OCI-LY7 (cell line): Measurements from ENCODE around the gene EIF4A2. TPM values are rescaled to one million over a fixed set of nuclear protein-coding genes. Genes with fewer than 3 reads are reported as not detected.
A peak's percentile ranks its signal among the peaks of the same experiment; 100 is the strongest.

Source experiments
- BruUV-seq: library from RNA; stranded (reverse); fragments of 400-500 nt; replicated peaks from 2 replicates; lab custom pipeline; 2021; lab: Mats Ljungman, UMichigan
- CTCF ChIA-PET: fragments of 300-600 bp; sonication (Branson Sonifier 250); formaldehyde crosslinking; loops from one replicate; lab custom pipeline; 2022; ENCODE audit warnings: antibody characterized with exemption; ENCODE audit not compliant: unreplicated experiment; lab: Charles Lee
- POLR2A ChIA-PET: fragments of 300-600 bp; sonication (Branson Sonifier 250); formaldehyde crosslinking; loops from one replicate; lab custom pipeline; 2022; ENCODE audit warnings: antibody characterized with exemption; lab: Charles Lee
- DNase-seq: peaks from one replicate; pipeline ENCODE4 v3.0.0-alpha.2; 2015; ENCODE audit warnings: low spot score
- H2AFZ ChIP-seq: fragments of 200-600 bp; sonication (generic), shearing (Covaris generic); 2 replicates; pipeline ENCODE4 v1.6.1; 2014; ENCODE audit warnings: mild to moderate bottlenecking, antibody characterized with exemption, low read length, moderate library complexity
- H3K27ac ChIP-seq: fragments of 200-600 bp; sonication (generic); 2 replicates; pipeline ENCODE4 v1.5.1; 2014; ENCODE audit warnings: mixed run types, low read depth, mild to moderate bottlenecking, moderate library complexity, low read length, inconsistent platforms; ENCODE audit not compliant: poor library complexity, severe bottlenecking
- H3K36me3 ChIP-seq: fragments of 200-600 bp; sonication (generic); 2 replicates; pipeline ENCODE4 v1.6.1; 2014; ENCODE audit warnings: mild to moderate bottlenecking, antibody characterized with exemption, low read length, moderate library complexity, mixed read lengths; ENCODE audit not compliant: insufficient read depth
- H3K4me1 ChIP-seq: fragments of 200-600 bp; sonication (generic); 2 replicates; pipeline ENCODE4 v1.5.1; 2014; ENCODE audit warnings: mild to moderate bottlenecking, low read length; ENCODE audit not compliant: insufficient read depth, poor library complexity, severe bottlenecking
- H3K4me2 ChIP-seq: fragments of 200-600 bp; sonication (generic); 2 replicates; pipeline ENCODE4 v1.6.1; 2014; ENCODE audit warnings: mild to moderate bottlenecking, low read length
- H3K4me3 ChIP-seq: fragments of 200-600 bp; sonication (generic); 2 replicates; pipeline ENCODE4 v1.5.1; 2014; ENCODE audit warnings: mild to moderate bottlenecking, low read depth, low read length; ENCODE audit not compliant: poor library complexity, severe bottlenecking
- H3K79me2 ChIP-seq: fragments of 200-600 bp; sonication (generic); 2 replicates; pipeline ENCODE4 v1.6.1; 2016; ENCODE audit warnings: low read depth, mild to moderate bottlenecking, low read length, moderate library complexity, mixed read lengths; ENCODE audit not compliant: insufficient read depth
- H3K9me2 ChIP-seq: fragments of 200-600 bp; sonication (generic); 2 replicates; pipeline ENCODE4 v1.6.1; 2016; ENCODE audit warnings: mild to moderate bottlenecking, low read length, mixed read lengths; ENCODE audit not compliant: insufficient read depth
- H3K9me3 ChIP-seq: fragments of 200-600 bp; sonication (generic); 2 replicates; pipeline ENCODE4 v1.6.1; 2014; ENCODE audit warnings: mild to moderate bottlenecking, mixed run types, low read length, mixed read lengths
- H4K20me1 ChIP-seq: fragments of 200-600 bp; sonication (generic); 2 replicates; pipeline ENCODE4 v1.6.1; 2014; ENCODE audit warnings: mild to moderate bottlenecking, antibody characterized with exemption, low read length, moderate library complexity, mixed read lengths; ENCODE audit not compliant: insufficient read depth
- CTCF ChIP-seq: fragments of 200-600 bp; sonication (generic); conservative IDR thresholded peaks from 2 replicates; pipeline ENCODE4 v1.5.1; 2014; ENCODE audit warnings: mild to moderate bottlenecking, antibody characterized with exemption, low read length, moderate library complexity, mixed read lengths
- EZH2phosphoT487 ChIP-seq: fragments of 200-600 bp; sonication (generic); IDR thresholded peaks from 2 replicates; pipeline ENCODE4 v1.6.1; 2018; ENCODE audit warnings: low read depth, borderline replicate concordance, mild to moderate bottlenecking, mixed run types, antibody characterized with exemption, low read length, moderate library complexity, mixed read lengths
- intact Hi-C: fragments of 100-400 bp; cut with micrococcal nuclease; formaldehyde crosslinking; loops from one replicate; pipeline ENCODE4 v1.10.0; 2022; ENCODE audit not compliant: unreplicated experiment
- total RNA-seq, 2 experiments: library from RNA; depleted of rRNA in 1 of 2; stranded (reverse); fragments of >200 nt in 1 of 2; shearing (Covaris generic) in 1 of 2; gene quantifications; 2 replicates each; pipeline ENCODE4 v1.2.3, GENCODE V29; 2014 to 2022

The EIF4A2 gene
- total RNA-seq, 2 experiments from 2014 or later, result 437 to 506 TPM

GRCh38 chr3:186760897-186761447 is 22.4 kb upstream of the EIF4A2 start:
- Histone ChIP-seq H2AFZ (no peak overlapping the region), H3K4me2 (no peak overlapping the region)

GRCh38 chr3:186772281-186772694 is 11.1 kb upstream of the EIF4A2 start:
- H2AFZ ChIP-seq, result peak overlapping the region; percentile 100
- H3K4me1 ChIP-seq, result peaks cover 30% of the 10 kb centered on the region
- peak overlapping the region; percentile 52 for H3K27ac ChIP-seq
- ChIA-PET POLR2A (interaction anchor here (0.5 to 3.4 kb wide), 21 partner anchors 9 to 844 kb away, joined by 3 to 47 read pairs (median 4); partner anchors contain the start of genes DNAJB11, EIF4A2 and KNG1), CTCF (interaction anchor here (0.6 kb wide), 1 partner anchor 201 kb away, joined by 5 read pairs; the partner anchor contains the start of gene DNAJB11)
- no TSS peak for BruUV-seq
- no peaks in the 10 kb centered on the region for H3K36me3 ChIP-seq
- H3K4me2 ChIP-seq, result peak overlapping the region; percentile 90
- no peaks in the 10 kb centered on the region for H3K9me2 ChIP-seq
- DNase-seq, result no peak
- peak overlapping the region; percentile 65 for H3K4me3 ChIP-seq
- no peaks in the 10 kb centered on the region for H3K9me3 ChIP-seq
- no peaks in the 10 kb centered on the region for H3K79me2 ChIP-seq
- intact Hi-C loops, result no loop called here
- TF ChIP-seq EZH2phosphoT487, result no peak
- TF ChIP-seq CTCF, result peak; percentile 43; the same call in 1 of the 2 replicates
- H4K20me1 ChIP-seq, result no peaks in the 10 kb centered on the region

More at GRCh38 chr3:186760897-186761447, 22.4 kb upstream of the EIF4A2 start:
- H3K27ac ChIP-seq, result no peak overlapping the region
- intact Hi-C loops, result no loop called here
- no peak for DNase-seq
- no TSS peak for BruUV-seq
- no peaks in the 10 kb centered on the region for H4K20me1 ChIP-seq
- no peak overlapping the region for H3K4me3 ChIP-seq
- no peaks in the 10 kb centered on the region for H3K9me3 ChIP-seq
- no peaks in the 10 kb centered on the region for H3K4me1 ChIP-seq
- POLR2A ChIA-PET, result no interaction called here
- no peak for TF ChIP-seq CTCF
- TF ChIP-seq EZH2phosphoT487, result no peak
- CTCF ChIA-PET, result no interaction called here
- H3K36me3 ChIP-seq, result no peaks in the 10 kb centered on the region
- no peaks in the 10 kb centered on the region for H3K79me2 ChIP-seq
- no peaks in the 10 kb centered on the region for H3K9me2 ChIP-seq
